ENCODE measurements around the gene ELN. TPM values are rescaled to one million over a fixed set of nuclear protein-coding genes. Genes with fewer than 3 reads are reported as not detected.

The ELN gene
- total RNA-seq, 1 experiment from 2014 or later = 0.26 TPM

DNA sequence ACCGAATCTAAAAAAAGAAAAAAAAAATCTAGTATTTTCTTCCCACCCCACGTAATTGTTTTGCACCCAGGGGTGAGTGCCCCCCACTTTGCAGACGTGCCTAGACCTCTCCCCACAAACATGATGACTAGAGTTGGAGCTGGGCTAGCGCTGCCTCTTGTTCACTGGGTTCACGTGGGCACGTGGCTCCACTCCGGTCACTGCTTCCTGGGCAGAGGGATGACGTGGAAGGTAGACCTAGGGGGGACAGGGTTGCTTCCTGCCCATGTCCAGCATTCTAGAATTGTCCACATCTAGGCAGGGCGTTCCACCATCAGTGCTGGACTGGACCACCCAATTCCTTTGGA is 54.8 kb downstream of the ELN start:
- DNase-seq (ENCODE audit: low read depth, low spot score) (no peak), ATAC-seq (no peak)
- no peak for TF ChIP-seq POLR2AphosphoS5 (IDR thresholded peaks at IDR 0.05; ENCODE audit: low read depth, low read length)
- TF ChIP-seq SIN3A (IDR thresholded peaks at IDR 0.05; ENCODE audit: borderline replicate concordance, insufficient read depth, low read depth, low read length) = no peak
- TF ChIP-seq, protein P1, sequence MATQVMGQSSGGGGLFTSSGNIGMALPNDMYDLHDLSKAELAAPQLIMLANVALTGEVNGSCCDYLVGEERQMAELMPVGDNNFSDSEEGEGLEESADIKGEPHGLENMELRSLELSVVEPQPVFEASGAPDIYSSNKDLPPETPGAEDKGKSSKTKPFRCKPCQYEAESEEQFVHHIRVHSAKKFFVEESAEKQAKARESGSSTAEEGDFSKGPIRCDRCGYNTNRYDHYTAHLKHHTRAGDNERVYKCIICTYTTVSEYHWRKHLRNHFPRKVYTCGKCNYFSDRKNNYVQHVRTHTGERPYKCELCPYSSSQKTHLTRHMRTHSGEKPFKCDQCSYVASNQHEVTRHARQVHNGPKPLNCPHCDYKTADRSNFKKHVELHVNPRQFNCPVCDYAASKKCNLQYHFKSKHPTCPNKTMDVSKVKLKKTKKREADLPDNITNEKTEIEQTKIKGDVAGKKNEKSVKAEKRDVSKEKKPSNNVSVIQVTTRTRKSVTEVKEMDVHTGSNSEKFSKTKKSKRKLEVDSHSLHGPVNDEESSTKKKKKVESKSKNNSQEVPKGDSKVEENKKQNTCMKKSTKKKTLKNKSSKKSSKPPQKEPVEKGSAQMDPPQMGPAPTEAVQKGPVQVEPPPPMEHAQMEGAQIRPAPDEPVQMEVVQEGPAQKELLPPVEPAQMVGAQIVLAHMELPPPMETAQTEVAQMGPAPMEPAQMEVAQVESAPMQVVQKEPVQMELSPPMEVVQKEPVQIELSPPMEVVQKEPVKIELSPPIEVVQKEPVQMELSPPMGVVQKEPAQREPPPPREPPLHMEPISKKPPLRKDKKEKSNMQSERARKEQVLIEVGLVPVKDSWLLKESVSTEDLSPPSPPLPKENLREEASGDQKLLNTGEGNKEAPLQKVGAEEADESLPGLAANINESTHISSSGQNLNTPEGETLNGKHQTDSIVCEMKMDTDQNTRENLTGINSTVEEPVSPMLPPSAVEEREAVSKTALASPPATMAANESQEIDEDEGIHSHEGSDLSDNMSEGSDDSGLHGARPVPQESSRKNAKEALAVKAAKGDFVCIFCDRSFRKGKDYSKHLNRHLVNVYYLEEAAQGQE (IDR thresholded peaks at IDR 0.05; ENCODE audit: insufficient read depth in 1 of 2, low read depth in 2 of 2, low read length in 1 of 2) = no peak
- TF ChIP-seq TCF7L2 (IDR thresholded peaks at IDR 0.05; ENCODE audit: low read depth, low read length) = no peak
- no peak for TF ChIP-seq CTCF (IDR thresholded peaks at IDR 0.05)
- Histone ChIP-seq H3K9me3 (ENCODE audit: control insufficient read depth, insufficient read depth, low read depth, low read length) (no peaks in the 10 kb centered on the region), H3K4me3 (ENCODE audit: low read depth in 2 of 2, low read length in 2 of 2) (no peak overlapping the region), H3K27me3 (ENCODE audit: control insufficient read depth, insufficient read depth, low read length) (no peaks in the 10 kb centered on the region), H3K36me3 (ENCODE audit: control insufficient read depth, insufficient read depth, low read length) (peaks cover 3% of the 10 kb centered on the region; the same call in 1 of the 2 replicates), H3K4me1 (ENCODE audit: control insufficient read depth, insufficient read depth, low read length) (peaks cover 11% of the 10 kb centered on the region), H3K27ac (ENCODE audit: low read length) (peak overlapping the region; percentile 67; the same call in 1 of the 2 replicates)
- BruUV-seq (replicated peaks) = no TSS peak
- ChIA-PET CTCF (interaction anchor here (0.5 kb wide), 1 partner anchor 255 kb away, joined by 5 read pairs; no protein-coding TSS in a partner anchor), POLR2A (interaction anchor here (0.7 kb wide), 1 partner anchor 34 kb away, joined by 10 read pairs; no protein-coding TSS in a partner anchor)
- in situ Hi-C loops (cut with HindIII; ENCODE audit: low pct_unique_long_range_greater_than_20kb, low sequenced_read_pairs) = no loop called here
- intact Hi-C loops (cut with micrococcal nuclease; ENCODE audit: unreplicated experiment) = no loop called here

GRCh38 chr7:74083117-74083876 is 55.3 kb downstream of the ELN start, which contains the start of gene LIMK1:
Gene LIMK1, plus strand, starts transcription at chr7:74083804. Its CDS starts 187 bp downstream, at chr7:74083991.
- peaks cover 11% of the 10 kb centered on the region for H3K4me1 ChIP-seq (ENCODE audit: control insufficient read depth, insufficient read depth, low read length)

More at GRCh38 chr7:74083117-74083876, 55.3 kb downstream of the ELN start, which contains the start of gene LIMK1:
- TF ChIP-seq, protein P1 (IDR thresholded peaks at IDR 0.05; ENCODE audit: insufficient read depth in 1 of 2, low read depth in 2 of 2, low read length in 1 of 2) = no peak
- TF ChIP-seq SIN3A (IDR thresholded peaks at IDR 0.05; ENCODE audit: borderline replicate concordance, insufficient read depth, low read depth, low read length) = 0 out of 2 replicates have a peak, but pooled peaks have one; percentile 67
- in situ Hi-C loops (cut with HindIII; ENCODE audit: low pct_unique_long_range_greater_than_20kb, low sequenced_read_pairs) (no loop called here), intact Hi-C loops (cut with micrococcal nuclease; ENCODE audit: unreplicated experiment) (no loop called here)
- no peak for DNase-seq (ENCODE audit: low read depth, low spot score)
- ChIA-PET POLR2A (interaction anchor here (0.6 kb wide), 1 partner anchor 67 kb away, joined by 6 read pairs; no protein-coding TSS in a partner anchor), CTCF (interaction anchor here (0.5 to 1.0 kb wide), 4 partner anchors 8 to 256 kb away, joined by 3 to 5 read pairs (median 4); no protein-coding TSS in a partner anchor)
- no TSS peak for BruUV-seq (replicated peaks)
- Histone ChIP-seq H3K4me3 (ENCODE audit: low read depth in 2 of 2, low read length in 2 of 2) (peak within 1 kb of the TSS; percentile 70 to 81), H3K9me3 (ENCODE audit: control insufficient read depth, insufficient read depth, low read depth, low read length) (no peaks in the 10 kb centered on the region), H3K27ac (ENCODE audit: low read length) (peak within 1 kb of the TSS; percentile 88), H3K36me3 (ENCODE audit: control insufficient read depth, insufficient read depth, low read length) (peaks cover 3% of the 10 kb centered on the region; the same call in 1 of the 2 replicates), H3K27me3 (ENCODE audit: control insufficient read depth, insufficient read depth, low read length) (no peaks in the 10 kb centered on the region)
- peak; percentile 86 for ATAC-seq
